NCI-H460 (cell line): ENCODE data around the gene TBXAS1. TPM values are rescaled to one million over a fixed set of nuclear protein-coding genes. Genes with fewer than 3 reads are reported as not detected.

Source experiments
- DNase-seq: peaks from one replicate; pipeline ENCODE4 v3.0.0-alpha.2; 2016; ENCODE audit warnings: low read depth; ENCODE audit errors: extremely low read depth
- total RNA-seq: library from RNA; depleted of rRNA; stranded (reverse); fragments of >200 nt; shearing (Covaris generic); gene quantifications from 2 replicates; pipeline ENCODE4 v1.2.3, GENCODE V29; 2014

The TBXAS1 gene
- total RNA-seq, 1 experiment from 2014 or later = 4.0 TPM

DNA sequence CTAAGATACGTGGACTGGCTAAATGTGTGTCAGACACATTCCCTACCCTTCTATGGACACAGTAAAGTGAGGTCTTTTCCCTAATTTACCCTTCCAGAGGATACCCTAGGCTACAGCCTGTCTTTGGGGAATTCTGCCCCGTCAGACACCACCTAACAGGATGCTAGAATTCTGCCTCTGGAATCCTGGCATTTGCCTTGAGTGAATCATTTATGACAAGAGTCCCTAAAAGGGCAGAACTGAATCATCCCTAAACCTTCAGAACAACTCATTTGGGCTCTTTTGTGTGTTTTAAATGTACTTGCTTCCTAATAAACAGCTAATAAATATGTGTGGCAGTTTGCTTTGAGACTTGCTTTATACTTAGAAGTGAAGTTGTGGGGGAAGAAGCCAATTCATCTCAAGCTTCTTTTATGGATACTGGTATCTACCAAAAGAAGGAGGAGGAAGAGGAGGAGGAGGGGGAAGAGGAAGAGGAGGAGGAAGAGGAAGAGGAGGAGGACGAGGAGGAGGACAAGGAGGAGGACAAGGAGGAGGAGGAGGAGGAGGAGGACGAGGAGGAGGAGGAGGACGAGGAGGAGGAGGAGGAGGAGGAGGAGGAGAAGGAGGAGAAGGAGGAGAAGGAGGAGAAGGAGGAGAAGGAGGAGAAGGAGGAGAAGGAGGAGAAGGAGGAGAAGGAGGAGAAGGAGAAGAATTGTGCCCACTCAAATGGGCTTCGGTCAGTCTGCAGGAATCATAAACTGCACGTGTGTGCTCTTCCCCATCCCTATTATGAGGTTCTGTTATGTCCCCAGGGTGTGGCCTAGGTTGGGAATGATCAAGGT, 206.5 kb downstream of the TBXAS1 start:
- DNase-seq = peak; percentile 15

DNA sequence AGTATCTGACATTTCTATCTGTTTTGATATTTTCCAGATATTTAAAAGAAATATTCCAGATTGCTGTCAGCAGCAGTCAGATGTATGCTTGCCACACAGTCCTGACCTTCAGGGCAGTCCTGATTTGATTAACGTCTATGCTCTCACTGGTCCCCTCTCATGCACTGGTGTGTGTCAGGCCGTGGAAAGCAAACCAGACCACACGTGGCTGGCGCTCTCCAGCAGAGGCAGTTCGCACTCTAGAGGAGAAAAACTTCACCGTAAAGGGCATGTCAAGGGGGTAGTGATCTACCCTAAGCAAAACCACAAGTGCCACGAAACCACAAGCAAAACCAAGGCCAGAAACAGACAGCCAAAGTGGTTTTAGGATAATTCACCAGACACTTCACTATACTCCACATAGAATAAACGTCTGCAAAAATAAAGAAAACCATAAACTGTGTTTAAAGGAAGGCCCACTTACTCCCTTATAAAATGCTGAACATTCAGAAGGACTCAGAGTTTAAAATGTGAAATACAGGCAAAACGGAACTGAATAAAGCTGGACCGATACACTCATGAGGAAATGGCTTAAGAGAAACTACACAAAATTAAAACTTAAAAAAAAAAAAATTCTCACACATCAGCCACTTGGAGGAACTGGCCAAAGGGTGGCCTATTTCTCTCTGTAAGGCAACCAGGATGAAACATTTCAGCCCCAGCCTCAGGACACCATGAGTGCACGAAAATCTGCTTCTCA, 207.3 kb downstream of the TBXAS1 start:
- DNase-seq = no peak

DNA sequence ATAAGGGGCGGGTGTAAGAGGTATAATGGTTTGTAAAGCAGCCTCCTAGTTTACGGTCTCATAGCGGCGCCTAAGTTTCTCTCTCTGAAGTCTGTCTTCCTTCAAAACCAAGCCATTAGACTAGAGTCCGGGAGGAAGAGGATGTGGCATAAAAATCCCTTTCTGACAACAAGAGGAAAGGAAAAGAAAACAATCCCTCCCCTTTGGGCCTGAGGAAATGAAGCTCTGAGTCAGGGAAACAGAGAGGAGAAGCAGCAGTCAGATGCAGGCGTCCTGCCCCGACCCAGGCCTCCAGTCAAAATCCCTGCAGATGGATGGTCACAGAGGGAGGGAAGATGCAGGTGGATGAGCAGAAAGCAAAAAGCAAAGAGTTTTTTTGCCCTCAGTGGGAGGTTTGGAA, 210.0 kb downstream of the TBXAS1 start:
- no peak for DNase-seq

DNA sequence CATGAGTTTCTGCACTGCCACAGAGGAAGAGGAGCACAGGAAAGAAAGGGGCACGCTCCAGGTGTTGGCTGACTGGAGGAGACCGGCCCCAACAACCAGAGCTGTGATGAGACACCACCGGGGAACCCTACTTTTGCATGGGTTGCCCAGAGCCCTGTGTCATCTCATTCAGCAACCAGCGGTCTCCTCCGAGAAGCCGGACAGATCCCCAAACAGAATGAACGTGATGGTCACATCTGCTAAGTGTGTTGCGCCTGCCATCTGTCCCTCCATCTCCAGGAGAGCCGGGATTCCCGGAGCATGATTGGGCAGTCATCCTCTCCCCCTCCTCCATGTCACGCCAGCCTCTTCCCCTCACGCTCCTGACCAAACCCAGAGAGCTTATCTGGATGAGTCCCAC, 210.8 kb downstream of the TBXAS1 start:
- DNase-seq = no peak

DNA sequence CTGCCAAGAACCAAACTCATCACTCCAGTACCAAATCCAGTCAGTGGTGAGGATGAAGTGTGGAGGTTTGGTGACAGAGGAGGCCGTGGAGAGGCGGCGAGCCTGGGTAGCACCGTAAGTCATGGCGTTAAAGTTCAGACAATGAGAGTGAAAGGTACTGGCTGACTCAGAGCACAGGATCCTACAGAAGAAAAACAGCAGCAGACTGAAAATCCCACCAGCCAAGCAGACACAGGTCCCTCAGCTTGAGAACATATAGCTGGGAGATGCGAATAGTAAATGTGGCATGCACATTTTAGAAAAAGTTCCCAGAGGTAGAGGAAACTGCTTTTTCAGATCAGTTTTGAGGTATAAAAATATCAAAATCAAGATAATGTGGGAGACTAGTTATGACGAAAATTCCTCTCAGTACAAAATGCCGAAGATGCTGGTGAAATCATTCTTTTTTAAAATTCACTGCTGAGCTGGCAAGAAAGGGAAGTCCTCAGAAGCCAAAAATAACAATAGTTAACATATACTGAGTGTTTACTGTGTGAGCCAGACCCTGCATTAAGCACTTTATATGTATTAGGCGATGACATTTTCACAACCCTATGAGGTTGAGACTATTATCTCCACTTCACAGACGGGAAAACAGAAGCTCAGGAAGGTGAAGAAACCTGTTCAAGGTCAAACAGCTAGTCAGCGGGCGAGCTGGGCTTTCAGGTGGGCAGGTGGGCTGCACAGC, 212.8 kb downstream of the TBXAS1 start:
- DNase-seq = no peak

DNA sequence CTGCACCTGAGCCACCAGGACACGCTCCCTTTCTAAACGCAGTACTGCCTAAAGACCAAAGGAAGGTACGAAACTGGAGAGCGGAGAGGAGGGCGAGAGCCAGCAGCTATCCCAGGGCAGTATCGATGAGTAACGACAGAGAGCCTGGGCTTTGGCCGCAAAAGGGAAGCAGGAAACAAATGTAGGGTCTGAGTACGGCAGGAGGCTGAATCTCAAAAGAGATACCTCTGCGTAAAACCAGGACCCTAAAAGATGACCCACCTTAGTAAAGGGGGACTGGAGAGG, 213.3 kb downstream of the TBXAS1 start:
- DNase-seq = no peak

DNA sequence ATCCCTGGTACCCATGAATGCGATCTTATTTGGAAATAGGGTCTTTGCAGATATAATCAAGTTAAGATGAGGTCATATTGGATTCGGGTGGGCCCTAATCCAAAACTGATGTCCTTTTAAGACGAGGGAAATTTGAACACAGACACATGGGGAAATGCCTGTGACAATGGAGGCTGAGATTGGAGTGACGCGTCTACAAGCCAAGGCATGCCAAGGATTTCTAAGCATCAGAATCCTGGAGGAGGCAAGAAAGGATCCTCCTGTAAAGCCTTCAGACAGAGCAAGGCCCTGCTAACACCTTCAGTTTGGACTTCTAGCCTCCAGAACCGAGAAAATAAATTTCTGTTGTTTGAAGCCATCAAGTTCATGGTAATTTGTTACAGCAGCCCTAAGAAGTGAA, 215.2 kb downstream of the TBXAS1 start:
- DNase-seq = no peak

DNA sequence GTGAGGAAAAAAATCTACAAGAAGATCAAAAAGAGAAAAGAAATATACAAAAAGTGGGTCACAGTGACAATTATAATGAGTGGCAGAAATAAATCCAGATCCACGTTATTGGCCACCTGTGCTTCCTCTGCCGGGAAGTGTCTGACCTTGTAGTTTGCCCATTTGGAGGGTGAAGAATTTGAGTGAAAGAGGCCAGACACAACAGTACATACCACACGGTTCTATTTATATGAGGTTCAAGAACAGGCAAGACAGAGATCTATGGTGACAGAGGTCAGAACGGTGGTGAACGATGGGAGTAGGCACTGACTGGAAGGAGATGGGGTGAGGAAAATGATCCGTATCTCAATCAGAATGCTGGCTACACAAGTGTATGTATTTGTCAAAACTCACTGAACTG, 216.6 kb downstream of the TBXAS1 start:
- no peak for DNase-seq

DNA sequence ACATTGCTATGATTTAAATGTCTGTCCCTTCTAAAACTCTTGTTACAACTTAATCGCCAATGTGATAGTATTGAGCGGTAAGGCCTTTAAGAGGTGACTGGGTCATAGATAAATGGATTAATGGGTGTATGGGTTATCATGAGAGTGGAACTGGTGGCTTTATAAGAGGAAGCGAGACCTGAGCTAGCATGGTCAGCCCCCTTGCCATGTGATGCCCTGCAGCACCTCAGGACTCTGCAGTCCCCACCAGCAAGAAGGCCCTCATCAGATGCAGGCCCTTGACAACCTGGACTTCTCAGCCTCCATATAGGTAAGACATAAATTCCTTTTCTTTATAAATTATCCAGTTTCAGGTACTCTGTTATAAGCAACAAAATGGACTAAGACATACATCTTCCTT, 218.1 kb downstream of the TBXAS1 start:
- DNase-seq = no peak

DNA sequence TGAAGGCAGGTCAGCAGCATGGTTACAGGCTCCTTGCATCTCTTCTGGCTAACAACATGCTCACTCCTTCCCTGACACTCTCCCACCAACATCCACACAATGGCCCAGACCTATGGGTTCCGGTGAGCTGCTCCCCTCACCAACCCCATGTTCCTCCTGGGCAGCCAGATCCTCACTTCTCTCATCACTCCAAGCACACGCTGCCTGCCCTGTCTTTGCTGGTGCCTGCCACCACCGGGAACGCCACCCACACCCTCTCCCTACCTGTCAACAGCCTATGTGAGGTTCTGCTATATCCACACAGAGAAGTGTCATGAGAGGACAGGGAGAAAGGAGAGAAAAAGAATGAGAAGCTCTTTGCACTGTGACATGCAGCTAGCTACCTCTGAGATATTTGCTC, 219.1 kb downstream of the TBXAS1 start:
- DNase-seq = no peak

DNA sequence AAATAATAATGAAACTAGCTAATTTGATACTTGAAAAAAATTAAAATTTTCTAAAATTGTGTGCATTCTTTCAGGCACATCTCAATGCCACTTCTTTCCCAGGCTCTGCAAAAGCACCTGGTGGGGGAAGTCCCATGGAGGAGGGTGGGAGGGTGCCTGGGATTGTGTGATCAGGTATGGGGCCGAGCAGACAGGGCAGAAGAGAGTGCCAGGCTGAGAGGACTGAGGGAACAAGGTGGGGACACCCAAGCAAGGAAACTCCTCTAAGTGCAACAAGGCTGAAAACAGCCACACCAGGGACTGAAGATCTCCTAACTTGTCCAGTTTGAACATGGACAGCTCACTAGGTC, 219.9 kb downstream of the TBXAS1 start:
- DNase-seq = no peak

DNA sequence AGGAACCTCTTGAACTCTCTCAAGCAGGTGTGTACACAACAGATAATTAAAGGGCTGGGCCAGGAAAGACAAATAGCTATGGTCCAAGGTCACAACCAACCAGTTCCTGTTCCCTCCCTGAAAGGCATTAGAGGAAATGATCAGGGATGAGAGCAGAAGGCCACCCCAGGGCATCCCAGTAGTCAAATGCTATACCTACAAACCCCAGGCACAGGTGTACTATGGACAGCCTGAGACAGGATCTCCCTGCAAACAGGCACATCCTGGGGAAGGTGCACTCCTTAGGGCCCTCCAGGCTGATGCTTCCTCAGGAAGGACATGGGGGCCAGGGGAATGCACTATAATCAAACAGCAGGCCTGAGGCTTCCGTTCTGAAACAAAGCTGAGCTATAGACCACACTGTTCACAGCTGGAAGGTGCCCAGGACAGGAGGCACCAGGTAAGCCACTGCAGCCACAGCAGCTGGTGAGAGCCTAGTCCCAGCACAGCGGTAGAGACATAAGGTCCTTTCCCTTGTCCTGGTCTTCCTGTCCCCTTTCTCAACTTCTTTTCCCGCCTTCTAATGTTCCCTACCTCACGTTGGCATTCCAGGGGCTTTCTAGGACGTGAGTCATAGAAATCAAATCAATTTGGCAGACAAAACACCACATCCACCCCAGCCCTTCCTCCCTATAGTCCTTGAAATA, 220.4 kb downstream of the TBXAS1 start:
- no peak for DNase-seq

DNA sequence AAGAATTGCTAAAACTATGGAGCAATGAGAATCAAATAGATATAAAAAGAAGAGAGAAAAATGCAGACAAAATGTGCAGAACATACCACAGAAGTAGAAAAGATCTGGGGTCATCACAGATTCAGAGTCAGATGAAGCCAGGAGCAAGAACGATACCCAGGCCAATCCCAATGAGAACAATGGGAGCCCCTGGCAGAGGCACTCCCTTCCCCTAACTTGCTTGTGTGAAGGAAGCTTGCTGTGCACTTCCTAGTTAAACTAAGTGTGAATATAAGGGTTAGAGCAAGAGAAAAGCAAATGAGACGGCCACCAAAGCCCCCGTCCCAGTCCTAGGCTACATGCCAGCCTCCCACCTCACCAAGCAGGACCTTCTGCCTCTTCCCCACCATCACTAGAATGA, 221.0 kb downstream of the TBXAS1 start:
- DNase-seq = no peak

DNA sequence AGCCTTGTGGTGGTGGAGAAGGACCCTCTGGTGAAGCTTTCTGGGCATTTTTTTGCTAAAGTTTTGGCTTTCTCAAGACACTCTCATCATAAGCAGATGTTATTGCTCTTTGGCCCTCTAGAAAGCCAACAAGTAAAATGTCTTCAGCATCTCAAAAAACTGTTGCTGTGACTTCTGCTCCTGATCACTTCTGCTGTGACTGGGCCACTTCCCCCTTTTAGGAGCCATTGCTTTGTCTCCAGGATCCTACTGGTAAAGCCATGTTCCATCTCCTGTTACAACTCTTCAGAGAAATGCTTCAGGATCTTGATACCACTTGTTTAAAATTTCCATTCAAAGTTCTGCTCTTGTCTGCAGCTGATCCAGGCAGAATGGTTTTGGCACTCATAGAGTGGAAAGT, 222.8 kb downstream of the TBXAS1 start:
- DNase-seq = no peak

DNA sequence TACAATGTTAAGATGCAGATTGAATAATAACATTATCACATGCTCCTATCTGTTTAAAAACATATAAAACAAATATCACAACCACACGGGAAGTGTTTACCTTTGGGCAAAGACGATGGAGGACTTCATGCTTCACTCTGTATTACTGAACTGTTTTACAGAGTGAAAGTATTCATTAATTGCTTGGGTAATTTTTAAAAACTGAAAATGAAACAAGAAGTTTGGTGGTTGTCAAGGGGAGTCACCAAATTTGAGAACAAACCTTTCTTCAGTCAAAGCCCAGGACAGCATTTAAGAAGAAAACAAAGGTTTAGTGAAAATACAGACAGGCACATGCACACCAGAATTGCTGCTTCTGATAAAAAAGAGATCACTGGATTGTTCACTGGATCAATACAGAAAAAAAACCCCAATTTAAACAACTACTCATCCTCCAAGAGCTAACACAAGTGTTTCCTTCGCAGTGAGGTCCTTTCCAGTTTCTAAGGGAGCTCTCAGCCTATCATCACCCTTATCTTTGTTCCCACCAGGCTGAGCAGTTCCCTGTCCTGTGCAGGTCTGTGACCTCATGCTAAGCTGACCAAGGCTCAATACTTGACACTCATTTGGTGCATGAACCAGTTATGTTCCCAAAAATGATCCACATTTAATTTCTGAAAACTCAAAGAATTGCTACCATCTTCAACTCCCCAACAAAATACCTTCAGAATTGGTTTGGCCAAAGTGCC, 224.9 kb downstream of the TBXAS1 start:
- no peak for DNase-seq

DNA sequence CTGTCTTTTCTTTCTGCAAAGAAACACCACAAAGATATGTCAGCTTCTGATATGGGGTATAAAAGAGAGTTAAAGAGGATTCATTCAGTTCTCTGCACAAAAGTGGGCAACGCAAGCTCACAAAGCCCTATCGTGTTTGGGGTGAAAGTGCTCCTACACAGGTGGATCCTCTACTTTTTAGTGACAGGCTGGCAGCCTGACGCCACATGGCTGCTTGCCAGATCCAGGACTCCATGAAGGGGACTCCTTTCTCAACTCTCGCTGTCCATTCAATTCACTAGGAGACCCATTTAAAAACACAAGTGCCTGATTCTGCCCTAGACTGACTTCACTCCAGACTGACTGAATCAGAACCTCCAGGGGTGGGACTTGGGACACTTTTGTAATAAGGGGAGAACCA, 225.7 kb downstream of the TBXAS1 start:
- no peak for DNase-seq

DNA sequence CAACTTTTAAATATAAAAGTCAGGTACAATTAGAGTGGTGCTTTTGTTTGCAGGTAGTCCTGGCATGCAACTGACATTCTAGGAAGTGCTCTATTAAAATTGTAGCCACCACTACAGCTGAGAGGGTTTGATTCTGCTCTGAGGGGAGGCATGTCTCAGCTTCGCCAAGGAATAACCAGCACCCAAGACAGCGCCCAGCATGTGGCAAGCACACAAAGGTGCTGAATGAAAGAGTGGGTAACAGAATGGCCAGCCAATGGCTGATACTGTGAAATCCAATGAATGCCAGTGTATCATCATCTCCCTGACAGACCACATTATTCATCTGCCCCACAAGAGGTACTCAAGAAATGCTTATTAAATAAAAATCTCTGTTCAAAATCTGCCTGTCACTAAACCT, 226.8 kb downstream of the TBXAS1 start:
- DNase-seq = no peak

DNA sequence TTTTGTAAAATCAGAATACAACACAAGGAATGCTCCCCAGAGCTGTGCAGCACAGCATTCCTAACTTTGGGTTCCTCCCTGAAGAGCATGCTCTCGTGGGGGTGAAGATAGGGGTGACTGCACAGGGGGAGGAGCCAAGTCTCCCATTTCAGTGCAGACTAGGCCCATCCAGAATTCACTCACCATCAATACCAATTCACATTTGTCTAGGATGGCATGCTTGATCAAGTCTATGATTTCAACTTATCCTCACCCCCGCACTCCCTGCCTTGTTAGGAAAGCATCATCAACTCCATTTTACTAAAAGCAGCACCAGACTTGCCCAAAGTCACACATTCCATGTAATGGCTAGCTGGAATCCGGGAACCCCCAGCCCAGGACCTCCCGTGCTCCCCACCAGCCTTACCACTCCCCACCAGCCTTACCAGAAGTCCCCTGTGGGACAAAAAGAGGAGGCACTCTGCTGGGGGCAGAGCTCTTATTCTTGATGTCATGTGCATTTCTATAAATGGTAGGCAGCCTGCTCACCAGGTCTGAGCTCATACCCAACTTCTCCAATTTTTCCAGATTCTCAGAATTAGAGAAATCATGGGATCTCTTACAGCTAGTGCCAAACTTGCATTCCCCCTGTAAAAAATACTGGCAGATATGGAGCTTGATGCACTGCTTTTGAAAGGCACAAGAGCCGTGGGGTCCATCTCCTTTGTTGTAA, 227.5 kb downstream of the TBXAS1 start:
- DNase-seq = no peak

DNA sequence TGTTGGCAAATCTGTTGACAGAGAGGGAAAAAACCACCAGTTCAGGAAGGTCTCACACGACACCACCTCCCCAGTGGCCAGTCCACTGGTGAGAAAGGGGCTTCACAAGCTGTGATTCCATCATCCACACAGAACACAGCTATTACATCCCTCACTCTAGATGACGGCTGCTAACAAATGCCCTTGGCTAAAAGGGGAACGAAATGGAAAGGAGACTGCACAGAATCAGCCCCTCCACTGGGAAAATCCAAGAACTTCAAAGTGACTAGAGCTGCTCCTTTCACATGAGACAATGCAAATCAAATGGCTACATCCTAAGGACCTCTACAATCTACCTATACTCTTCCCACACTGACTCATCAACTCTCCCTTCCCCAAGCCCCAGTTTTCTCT, 228.1 kb downstream of the TBXAS1 start:
- DNase-seq = no peak

DNA sequence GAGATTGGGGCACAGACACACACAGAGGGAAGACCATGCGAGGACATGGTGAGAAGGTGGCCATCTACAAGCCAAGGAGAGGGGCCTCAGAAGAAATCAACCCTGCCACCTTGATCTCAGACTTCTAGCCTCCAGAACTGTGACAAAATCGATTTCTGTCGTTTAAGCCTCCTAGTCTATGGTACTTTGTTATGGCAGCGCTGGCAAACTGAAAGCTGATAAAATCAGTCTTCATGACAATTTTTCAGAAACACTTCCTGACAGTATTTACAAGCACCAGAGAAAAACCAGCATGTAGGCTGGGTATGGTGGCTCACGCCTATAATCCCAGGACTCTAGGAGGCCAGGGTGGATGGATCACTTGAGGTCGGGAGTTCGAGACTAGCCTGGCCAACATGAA, 229.5 kb downstream of the TBXAS1 start:
- DNase-seq = no peak
